Stimulated activated naive CD4-positive, alpha-beta T cell treated with Interleukin-2 at 50 U/mL for 16 hours (primary cell): Measurements from ENCODE around the gene ZNF554.
A peak's percentile ranks its signal among the peaks of the same experiment; 100 is the strongest.

Experiments used
- DNase-seq: peaks from one replicate; lab custom pipeline; 2025; lab: John Stamatoyannopoulos, UW

Gene ZNF554

GRCh38 chr19:2819540-2820111, at the start of gene ZNF554:
ZNF554 (plus strand) TSS chr19:2819868; CDS start chr19:2820072, 204 bp downstream.
- DNase-seq = peak; percentile 95

GRCh38 chr19:2770055-2771013, 49.3 kb upstream of the ZNF554 start:
- DNase-seq = no peak

GRCh38 chr19:2771786-2772674, 47.6 kb upstream of the ZNF554 start:
- DNase-seq = no peak

GRCh38 chr19:2774083-2774679, 45.5 kb upstream of the ZNF554 start:
- no peak for DNase-seq

- DNase-seq = no peak
Measured at GRCh38 chr19:2774953-2775555, 44.6 kb upstream of the ZNF554 start.

- peak; percentile 63 for DNase-seq
Measured at GRCh38 chr19:2775556-2776430, 43.9 kb upstream of the ZNF554 start.

- DNase-seq = no peak
Measured at GRCh38 chr19:2777952-2778683, 41.5 kb upstream of the ZNF554 start.

GRCh38 chr19:2779121-2779740, 40.4 kb upstream of the ZNF554 start:
- no peak for DNase-seq

- no peak for DNase-seq
Measured at GRCh38 chr19:2780284-2780683, 39.4 kb upstream of the ZNF554 start.

GRCh38 chr19:2782329-2782935, 37.2 kb upstream of the ZNF554 start:
- no peak for DNase-seq

- peak; percentile 96 for DNase-seq
Measured at GRCh38 chr19:2782936-2783780, 36.5 kb upstream of the ZNF554 start, which contains the start of gene SGTA. SGTA (minus strand) TSS chr19:2783273; CDS start chr19:2769068, 14,205 bp downstream.

- no peak for DNase-seq
Measured at GRCh38 chr19:2783781-2784145, 35.9 kb upstream of the ZNF554 start.

GRCh38 chr19:2785244-2785997, 34.2 kb upstream of the ZNF554 start, which contains the start of gene THOP1:
THOP1 (plus strand) TSS chr19:2785503; CDS start chr19:2785663, 160 bp downstream.
- DNase-seq = peak; percentile 99

GRCh38 chr19:2787115-2787514, 32.6 kb upstream of the ZNF554 start:
- DNase-seq = no peak

- DNase-seq = no peak
Measured at GRCh38 chr19:2788237-2788636, 31.4 kb upstream of the ZNF554 start.

- DNase-seq = no peak
Measured at GRCh38 chr19:2790194-2790556, 29.5 kb upstream of the ZNF554 start.
